ENCODE measurements around the gene ARHGAP8. TPM values are rescaled to one million over a fixed set of nuclear protein-coding genes. Genes with fewer than 3 reads are reported as not detected.

Gene ARHGAP8
- polyA plus RNA-seq, 1 donor from 2014 or later = 3.0 TPM

DNA sequence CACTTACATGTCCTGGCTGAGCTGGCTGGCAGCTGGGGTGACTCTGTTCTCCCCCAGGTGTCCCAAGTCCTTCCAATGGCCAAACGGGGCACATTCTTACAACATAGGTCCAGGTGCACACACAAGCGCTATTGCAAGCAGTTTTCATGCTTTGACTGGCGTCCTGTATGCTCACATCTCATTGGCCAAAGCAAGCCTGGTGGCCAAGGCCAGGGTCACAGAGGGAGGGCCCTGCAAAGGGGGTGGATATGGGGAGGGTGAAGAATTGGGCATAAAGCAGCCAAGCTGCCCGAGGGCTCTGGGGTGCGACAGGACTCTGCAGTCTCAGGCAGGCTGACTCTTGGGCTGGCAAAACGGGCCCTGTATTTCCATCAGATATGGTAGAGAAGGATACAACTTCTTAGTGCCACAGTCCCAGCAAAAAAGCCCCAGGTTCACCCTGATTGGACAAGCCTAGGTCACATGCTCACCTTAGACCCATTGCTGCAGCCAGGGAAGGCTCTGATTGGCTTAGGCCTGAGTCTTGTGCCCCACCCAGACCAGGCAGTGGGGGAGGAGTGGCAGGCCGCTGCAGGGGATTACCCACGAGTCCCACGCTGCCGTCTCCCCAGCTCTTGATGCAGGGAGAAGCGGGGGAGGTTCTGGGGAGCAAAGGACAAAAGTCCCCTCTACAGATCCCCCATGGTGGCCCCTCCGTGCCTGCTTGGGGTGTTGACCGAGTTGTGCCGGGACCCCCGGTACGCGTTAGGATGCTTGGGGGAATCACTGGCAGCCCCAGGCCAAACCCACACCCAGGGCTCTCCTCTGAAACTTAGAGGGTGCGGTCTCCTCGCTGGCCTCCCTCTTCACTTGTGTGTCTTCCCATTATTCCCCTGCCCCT, 110.8 kb downstream of the ARHGAP8 start:
- H2AFZ ChIP-seq (ENCODE audit: low read depth, low read length) = no peak overlapping the region
- H3K4me2 ChIP-seq (ENCODE audit: low read length) = no peak overlapping the region
- H3K27ac ChIP-seq (ENCODE audit: low read length) = no peak overlapping the region
- H3K9me3 ChIP-seq (ENCODE audit: low read length) = no peaks in the 10 kb centered on the region
- H3K9ac ChIP-seq (ENCODE audit: low read length) = no peak overlapping the region
- no peaks in the 10 kb centered on the region for H3K79me2 ChIP-seq (replicated peaks; ENCODE audit: insufficient read depth, low read length)
- no peaks in the 10 kb centered on the region for H3K9me2 ChIP-seq (ENCODE audit: insufficient read depth, low read length)
- H4K20me1 ChIP-seq (ENCODE audit: insufficient read depth) = no peaks in the 10 kb centered on the region
- no peak overlapping the region for H3K4me3 ChIP-seq (ENCODE audit: low read length)
- H3F3A ChIP-seq (ENCODE audit: insufficient read depth, low read length, poor library complexity, severe bottlenecking) = no peaks in the 10 kb centered on the region
- TF ChIP-seq POLR2AphosphoS5 (IDR thresholded peaks at IDR 0.05) (no peak), MXI1 (conservative IDR thresholded peaks at IDR 0.05; ENCODE audit: poor library complexity, severe bottlenecking) (no peak), TAF1 (IDR thresholded peaks at IDR 0.05; ENCODE audit: low read depth) (no peak), SMC3 (conservative IDR thresholded peaks at IDR 0.05; ENCODE audit: poor library complexity) (no peak), EZH2 (IDR thresholded peaks at IDR 0.05; ENCODE audit: borderline replicate concordance, insufficient read depth, low read length, poor library complexity, severe bottlenecking) (no peak)
- TF ChIP-seq, protein P1, sequence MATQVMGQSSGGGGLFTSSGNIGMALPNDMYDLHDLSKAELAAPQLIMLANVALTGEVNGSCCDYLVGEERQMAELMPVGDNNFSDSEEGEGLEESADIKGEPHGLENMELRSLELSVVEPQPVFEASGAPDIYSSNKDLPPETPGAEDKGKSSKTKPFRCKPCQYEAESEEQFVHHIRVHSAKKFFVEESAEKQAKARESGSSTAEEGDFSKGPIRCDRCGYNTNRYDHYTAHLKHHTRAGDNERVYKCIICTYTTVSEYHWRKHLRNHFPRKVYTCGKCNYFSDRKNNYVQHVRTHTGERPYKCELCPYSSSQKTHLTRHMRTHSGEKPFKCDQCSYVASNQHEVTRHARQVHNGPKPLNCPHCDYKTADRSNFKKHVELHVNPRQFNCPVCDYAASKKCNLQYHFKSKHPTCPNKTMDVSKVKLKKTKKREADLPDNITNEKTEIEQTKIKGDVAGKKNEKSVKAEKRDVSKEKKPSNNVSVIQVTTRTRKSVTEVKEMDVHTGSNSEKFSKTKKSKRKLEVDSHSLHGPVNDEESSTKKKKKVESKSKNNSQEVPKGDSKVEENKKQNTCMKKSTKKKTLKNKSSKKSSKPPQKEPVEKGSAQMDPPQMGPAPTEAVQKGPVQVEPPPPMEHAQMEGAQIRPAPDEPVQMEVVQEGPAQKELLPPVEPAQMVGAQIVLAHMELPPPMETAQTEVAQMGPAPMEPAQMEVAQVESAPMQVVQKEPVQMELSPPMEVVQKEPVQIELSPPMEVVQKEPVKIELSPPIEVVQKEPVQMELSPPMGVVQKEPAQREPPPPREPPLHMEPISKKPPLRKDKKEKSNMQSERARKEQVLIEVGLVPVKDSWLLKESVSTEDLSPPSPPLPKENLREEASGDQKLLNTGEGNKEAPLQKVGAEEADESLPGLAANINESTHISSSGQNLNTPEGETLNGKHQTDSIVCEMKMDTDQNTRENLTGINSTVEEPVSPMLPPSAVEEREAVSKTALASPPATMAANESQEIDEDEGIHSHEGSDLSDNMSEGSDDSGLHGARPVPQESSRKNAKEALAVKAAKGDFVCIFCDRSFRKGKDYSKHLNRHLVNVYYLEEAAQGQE (IDR thresholded peaks at IDR 0.05; ENCODE audit: borderline replicate concordance) = no peak
- TF ChIP-seq, protein P2, sequence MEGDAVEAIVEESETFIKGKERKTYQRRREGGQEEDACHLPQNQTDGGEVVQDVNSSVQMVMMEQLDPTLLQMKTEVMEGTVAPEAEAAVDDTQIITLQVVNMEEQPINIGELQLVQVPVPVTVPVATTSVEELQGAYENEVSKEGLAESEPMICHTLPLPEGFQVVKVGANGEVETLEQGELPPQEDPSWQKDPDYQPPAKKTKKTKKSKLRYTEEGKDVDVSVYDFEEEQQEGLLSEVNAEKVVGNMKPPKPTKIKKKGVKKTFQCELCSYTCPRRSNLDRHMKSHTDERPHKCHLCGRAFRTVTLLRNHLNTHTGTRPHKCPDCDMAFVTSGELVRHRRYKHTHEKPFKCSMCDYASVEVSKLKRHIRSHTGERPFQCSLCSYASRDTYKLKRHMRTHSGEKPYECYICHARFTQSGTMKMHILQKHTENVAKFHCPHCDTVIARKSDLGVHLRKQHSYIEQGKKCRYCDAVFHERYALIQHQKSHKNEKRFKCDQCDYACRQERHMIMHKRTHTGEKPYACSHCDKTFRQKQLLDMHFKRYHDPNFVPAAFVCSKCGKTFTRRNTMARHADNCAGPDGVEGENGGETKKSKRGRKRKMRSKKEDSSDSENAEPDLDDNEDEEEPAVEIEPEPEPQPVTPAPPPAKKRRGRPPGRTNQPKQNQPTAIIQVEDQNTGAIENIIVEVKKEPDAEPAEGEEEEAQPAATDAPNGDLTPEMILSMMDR (IDR thresholded peaks at IDR 0.05; ENCODE audit: poor library complexity, severe bottlenecking) = no peak
- no peaks in the 10 kb centered on the region for H3K27me3 ChIP-seq (ENCODE audit: insufficient read depth, low read depth, low read length)
- H3K36me3 ChIP-seq (ENCODE audit: insufficient read depth, low read length) = no peaks in the 10 kb centered on the region

DNA sequence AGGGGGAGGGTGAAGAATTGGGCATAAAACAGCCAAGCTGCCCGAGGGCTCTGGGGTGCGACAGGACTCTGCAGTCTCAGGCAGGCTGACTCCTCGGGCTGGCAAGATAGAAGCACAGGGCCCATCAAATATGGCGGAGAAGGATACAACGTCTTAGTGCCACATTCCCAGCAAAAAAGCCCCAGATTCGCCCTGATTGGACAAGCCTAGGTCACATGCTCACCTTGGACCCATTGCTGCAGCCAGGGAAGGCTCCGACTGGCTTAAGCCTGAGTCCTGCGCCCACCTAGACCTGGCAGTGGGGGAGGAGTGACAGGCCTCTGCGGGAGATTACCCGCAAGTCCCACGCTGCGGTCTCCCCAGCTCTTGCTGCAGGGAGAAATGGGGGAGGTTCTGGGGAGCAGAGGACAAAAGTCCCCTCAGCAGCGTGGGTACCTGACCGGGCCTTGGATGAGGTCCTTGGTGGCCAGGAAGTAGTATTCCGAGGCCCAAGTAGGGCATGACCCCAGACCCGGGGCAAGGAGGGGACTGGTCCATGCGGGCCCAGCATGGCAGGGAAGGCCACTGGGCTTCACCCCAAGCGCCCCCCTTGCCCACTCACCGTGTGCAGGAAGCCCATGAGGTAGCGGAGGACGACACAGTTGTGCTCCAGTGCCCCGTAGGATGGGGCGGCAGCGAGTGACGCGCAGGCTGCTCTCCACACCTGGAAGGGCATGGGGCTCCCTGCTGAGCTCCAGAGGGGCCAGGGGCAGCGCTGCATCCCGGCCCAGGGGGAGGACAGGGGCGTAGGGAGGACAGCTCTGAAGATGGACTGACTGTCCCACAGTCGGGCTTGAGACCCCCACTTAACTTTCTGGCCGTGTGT, 113.0 kb downstream of the ARHGAP8 start:
- Histone ChIP-seq H3K4me3 (ENCODE audit: low read length) (no peak overlapping the region), H3K27me3 (ENCODE audit: insufficient read depth, low read depth, low read length) (no peaks in the 10 kb centered on the region), H3K79me2 (replicated peaks; ENCODE audit: insufficient read depth, low read length) (no peaks in the 10 kb centered on the region), H3K9me2 (ENCODE audit: insufficient read depth, low read length) (no peaks in the 10 kb centered on the region), H3K9me3 (ENCODE audit: low read length) (no peaks in the 10 kb centered on the region), H3K9ac (ENCODE audit: low read length) (no peak overlapping the region), H3F3A (ENCODE audit: insufficient read depth, low read length, poor library complexity, severe bottlenecking) (no peaks in the 10 kb centered on the region), H3K27ac (ENCODE audit: low read length) (no peak overlapping the region), H3K4me2 (ENCODE audit: low read length) (no peak overlapping the region), H2AFZ (ENCODE audit: low read depth, low read length) (no peak overlapping the region), H4K20me1 (ENCODE audit: insufficient read depth) (no peaks in the 10 kb centered on the region), H3K36me3 (ENCODE audit: insufficient read depth, low read length) (no peaks in the 10 kb centered on the region)
- TF ChIP-seq TAF1 (IDR thresholded peaks at IDR 0.05; ENCODE audit: low read depth) (no peak), EP300 (conservative IDR thresholded peaks at IDR 0.05; ENCODE audit: poor library complexity, severe bottlenecking) (no peak), RAD21 (conservative IDR thresholded peaks at IDR 0.05) (no peak), POLR2AphosphoS5 (IDR thresholded peaks at IDR 0.05) (no peak), EZH2 (IDR thresholded peaks at IDR 0.05; ENCODE audit: borderline replicate concordance, insufficient read depth, low read length, poor library complexity, severe bottlenecking) (no peak), SMC3 (conservative IDR thresholded peaks at IDR 0.05; ENCODE audit: poor library complexity) (no peak), MXI1 (conservative IDR thresholded peaks at IDR 0.05; ENCODE audit: poor library complexity, severe bottlenecking) (no peak)
- TF ChIP-seq, protein P1 (IDR thresholded peaks at IDR 0.05; ENCODE audit: borderline replicate concordance) = no peak
- TF ChIP-seq, protein P2 (IDR thresholded peaks at IDR 0.05; ENCODE audit: poor library complexity, severe bottlenecking) = no peak

Measured in neural cell (in vitro differentiated cells).